ENCODE data around the gene PTCSC3.

DNA sequence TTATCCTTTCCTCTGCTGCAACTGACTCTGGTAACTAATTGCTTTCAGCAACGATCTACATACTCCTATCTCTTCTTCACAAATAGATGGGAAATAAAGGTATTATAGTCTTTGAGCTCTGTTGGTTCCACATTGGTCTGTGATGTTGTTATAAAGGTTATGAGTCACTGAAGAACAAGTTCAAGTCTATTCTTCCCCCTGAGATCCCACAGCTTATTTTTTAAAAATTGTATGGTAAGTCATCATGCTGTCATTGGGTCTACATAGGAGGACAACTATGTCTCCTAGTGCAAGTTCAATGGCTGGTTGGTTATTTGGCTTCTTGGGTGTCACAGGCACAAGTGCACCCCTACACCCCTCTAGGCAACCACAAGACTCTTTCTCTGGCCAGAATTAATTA is 49.6 kb upstream of the PTCSC3 start:
- TF ChIP-seq, protein P1, sequence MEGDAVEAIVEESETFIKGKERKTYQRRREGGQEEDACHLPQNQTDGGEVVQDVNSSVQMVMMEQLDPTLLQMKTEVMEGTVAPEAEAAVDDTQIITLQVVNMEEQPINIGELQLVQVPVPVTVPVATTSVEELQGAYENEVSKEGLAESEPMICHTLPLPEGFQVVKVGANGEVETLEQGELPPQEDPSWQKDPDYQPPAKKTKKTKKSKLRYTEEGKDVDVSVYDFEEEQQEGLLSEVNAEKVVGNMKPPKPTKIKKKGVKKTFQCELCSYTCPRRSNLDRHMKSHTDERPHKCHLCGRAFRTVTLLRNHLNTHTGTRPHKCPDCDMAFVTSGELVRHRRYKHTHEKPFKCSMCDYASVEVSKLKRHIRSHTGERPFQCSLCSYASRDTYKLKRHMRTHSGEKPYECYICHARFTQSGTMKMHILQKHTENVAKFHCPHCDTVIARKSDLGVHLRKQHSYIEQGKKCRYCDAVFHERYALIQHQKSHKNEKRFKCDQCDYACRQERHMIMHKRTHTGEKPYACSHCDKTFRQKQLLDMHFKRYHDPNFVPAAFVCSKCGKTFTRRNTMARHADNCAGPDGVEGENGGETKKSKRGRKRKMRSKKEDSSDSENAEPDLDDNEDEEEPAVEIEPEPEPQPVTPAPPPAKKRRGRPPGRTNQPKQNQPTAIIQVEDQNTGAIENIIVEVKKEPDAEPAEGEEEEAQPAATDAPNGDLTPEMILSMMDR (IDR thresholded peaks at IDR 0.05): no peak
- TF ChIP-seq ZFX (IDR thresholded peaks at IDR 0.05; ENCODE audit: borderline replicate concordance): no peak

Measured in 22Rv1 (cell line).